ENCODE results near the gene GBGT1.
A peak's percentile ranks its signal among the peaks of the same experiment; 100 is the strongest.

The GBGT1 gene

GRCh38 chr9:133119103-133119845, 44.4 kb downstream of the GBGT1 start:
- TF ChIP-seq, protein P1, sequence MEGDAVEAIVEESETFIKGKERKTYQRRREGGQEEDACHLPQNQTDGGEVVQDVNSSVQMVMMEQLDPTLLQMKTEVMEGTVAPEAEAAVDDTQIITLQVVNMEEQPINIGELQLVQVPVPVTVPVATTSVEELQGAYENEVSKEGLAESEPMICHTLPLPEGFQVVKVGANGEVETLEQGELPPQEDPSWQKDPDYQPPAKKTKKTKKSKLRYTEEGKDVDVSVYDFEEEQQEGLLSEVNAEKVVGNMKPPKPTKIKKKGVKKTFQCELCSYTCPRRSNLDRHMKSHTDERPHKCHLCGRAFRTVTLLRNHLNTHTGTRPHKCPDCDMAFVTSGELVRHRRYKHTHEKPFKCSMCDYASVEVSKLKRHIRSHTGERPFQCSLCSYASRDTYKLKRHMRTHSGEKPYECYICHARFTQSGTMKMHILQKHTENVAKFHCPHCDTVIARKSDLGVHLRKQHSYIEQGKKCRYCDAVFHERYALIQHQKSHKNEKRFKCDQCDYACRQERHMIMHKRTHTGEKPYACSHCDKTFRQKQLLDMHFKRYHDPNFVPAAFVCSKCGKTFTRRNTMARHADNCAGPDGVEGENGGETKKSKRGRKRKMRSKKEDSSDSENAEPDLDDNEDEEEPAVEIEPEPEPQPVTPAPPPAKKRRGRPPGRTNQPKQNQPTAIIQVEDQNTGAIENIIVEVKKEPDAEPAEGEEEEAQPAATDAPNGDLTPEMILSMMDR (IDR thresholded peaks at IDR 0.05; ENCODE audit: control insufficient read depth, extremely low read depth, insufficient read depth) = no peak
- no peak for DNase-seq (ENCODE audit: low read depth)
- H3K4me3 ChIP-seq (ENCODE audit: low read depth, low read length) = peak overlapping the region; percentile 77

DNA sequence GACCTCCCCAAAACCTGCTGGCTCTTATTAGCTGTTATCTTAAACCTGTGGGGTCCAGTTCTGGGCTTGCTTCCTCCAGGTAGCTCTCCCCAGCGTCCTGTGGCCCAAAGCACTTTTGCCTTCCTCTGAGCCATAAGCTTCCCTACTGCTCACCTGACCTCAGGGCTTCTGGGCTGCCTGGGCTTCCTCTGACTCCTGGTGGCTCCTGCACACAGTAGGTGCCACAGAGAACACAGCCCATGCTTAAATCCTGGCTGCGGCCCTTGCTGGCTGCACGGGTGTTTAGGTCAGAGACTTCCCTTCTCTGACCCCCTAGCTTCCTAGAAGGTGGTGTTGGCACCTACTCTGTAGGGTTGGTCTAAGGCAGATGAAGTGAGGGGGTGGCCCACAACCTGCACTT, 45.1 kb downstream of the GBGT1 start:
- TF ChIP-seq, protein P1 (IDR thresholded peaks at IDR 0.05; ENCODE audit: control insufficient read depth, extremely low read depth, insufficient read depth) = no peak
- H3K4me3 ChIP-seq (ENCODE audit: low read depth, low read length) = no peak overlapping the region

GRCh38 chr9:133118179-133118520, 45.6 kb downstream of the GBGT1 start:
- DNase-seq (ENCODE audit: low read depth) = no peak
- no peak overlapping the region for H3K4me3 ChIP-seq (ENCODE audit: low read depth, low read length)
- TF ChIP-seq, protein P1 (IDR thresholded peaks at IDR 0.05; ENCODE audit: control insufficient read depth, extremely low read depth, insufficient read depth) = no peak

More for the DNA sequence above, 45.1 kb downstream of the GBGT1 start:
- no peak for DNase-seq (ENCODE audit: low read depth)

DNA sequence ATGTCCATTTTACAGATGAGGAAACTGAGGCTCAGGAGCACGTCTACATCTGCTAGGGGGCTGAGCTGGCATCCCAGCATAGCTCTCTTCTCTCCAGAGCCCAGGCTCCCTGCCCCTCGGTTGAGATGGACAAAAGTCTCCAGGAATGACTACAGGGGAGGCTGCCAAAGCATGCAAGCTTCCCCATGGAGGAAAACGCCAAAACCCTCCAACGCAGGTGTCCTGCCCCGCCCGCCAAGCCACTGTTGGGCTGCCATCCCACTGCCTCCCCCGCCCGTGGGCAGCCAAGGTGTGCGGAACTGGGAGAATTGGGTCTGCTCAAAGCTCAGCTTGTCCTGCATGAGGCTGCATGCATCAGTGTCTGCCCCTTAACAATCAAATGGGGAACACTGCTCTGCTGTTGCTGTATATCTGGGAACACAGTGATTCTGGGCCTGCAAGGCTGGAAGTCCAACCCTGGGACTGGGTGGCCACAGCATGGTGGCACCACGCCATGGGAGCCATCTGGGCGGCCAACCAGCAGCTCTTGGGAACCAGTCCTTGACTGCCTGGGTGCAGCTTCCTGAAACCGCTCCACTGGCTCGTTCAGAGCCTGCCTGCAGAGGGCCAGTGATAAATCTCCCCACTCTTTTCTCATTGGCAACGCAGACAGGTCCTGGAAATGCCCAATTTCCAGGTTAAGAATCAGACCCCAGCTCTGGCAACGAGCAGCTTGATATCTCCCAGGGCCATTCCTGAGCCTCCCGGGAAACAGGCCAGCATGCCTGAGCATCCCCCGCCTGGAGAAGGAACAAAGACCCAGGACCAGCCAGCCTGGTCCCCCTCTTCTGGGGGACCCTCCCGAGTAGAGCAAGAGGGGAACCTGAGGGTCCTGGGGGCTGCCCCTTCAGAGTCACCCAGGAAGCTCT, 46.2 kb downstream of the GBGT1 start:
- H3K4me3 ChIP-seq (ENCODE audit: low read depth, low read length) = no peak overlapping the region
- peak; percentile 87 for DNase-seq (ENCODE audit: low read depth)
- TF ChIP-seq, protein P1 (IDR thresholded peaks at IDR 0.05; ENCODE audit: control insufficient read depth, extremely low read depth, insufficient read depth) = peak; percentile 29

DNA sequence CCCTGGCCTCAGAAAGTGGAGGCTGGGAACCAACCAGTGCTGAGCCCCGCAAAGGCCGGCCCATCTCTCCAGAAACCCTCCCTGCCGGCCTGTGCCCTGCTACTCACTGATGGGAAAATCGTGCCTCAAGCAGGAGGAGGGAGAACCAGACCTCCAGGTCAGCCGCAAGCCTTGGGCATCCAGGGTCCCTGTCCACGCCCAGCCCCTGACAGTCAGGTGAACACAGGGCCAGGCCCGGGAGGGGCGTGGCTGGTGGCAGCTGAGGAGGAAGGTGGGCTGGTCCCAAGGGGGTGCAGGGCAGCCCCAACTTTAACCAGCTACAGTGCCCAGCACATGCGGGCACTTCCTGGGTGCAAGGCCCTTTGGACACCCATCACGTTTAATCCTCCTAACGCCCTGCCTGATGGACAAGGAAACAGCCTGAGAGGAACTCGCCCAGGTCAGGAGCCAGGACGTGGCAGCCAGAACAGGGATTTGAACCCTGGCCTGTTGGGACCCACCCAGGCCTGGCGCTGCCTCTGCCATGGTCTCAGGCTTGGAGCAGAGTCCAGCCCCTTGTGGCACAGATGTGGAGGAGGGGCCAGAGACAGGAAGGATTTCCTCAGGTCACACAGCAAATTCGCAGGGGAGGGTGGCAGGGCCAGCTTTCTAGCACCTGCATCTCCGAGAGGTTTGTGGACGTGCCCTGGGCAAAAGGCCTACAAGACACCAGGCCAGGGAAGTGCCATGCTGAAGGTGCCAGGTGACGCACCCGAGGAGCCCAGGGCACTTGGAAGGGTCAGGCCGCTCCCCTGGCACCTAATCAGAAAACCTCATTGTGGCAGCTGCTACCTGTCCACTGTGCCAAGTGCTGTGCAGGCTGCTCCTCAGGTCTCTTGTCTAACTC, 47.1 kb downstream of the GBGT1 start:
- TF ChIP-seq, protein P1 (IDR thresholded peaks at IDR 0.05; ENCODE audit: control insufficient read depth, extremely low read depth, insufficient read depth) = no peak
- DNase-seq (ENCODE audit: low read depth) = peak; percentile 68
- H3K4me3 ChIP-seq (ENCODE audit: low read depth, low read length) = no peak overlapping the region

DNA sequence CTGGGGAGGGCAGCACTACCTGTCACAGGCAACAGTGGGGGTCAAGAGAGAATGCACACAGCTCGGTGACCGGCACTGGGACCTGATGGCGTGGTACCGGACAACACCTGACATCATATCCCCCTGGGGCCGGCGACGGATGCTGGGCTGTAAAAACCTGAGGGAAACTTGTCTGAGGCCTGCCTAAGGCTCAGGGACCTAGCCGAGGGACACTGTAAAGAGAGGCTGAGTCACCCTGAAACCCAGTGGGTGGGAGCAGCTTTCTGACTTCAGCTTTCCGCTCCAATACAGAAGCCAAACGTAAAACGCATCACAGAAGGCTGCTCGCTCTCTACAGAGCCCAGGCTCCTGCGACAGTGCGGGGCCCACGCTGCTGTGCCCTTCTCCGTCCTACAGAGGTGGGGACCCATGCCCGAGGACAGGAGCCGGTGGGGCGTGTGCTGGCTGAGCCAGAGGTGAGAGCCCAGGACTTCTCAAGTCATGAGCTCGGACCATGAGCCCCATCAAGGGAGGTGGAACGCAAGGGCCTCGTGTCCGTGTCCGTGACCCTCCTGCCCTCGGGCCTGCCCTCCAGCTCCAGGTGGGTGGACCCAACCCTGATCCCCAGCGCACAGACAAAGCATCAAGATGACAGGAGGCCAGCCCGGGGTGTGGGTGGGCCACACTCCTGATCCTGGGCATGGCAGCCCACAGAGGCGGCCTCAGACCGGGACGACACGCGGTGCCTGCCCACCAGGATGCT, 47.9 kb downstream of the GBGT1 start:
- no peak overlapping the region for H3K4me3 ChIP-seq (ENCODE audit: low read depth, low read length)
- no peak for DNase-seq (ENCODE audit: low read depth)

More for the DNA sequence above, 47.9 kb downstream of the GBGT1 start:
- TF ChIP-seq, protein P1 (IDR thresholded peaks at IDR 0.05; ENCODE audit: control insufficient read depth, extremely low read depth, insufficient read depth) = no peak

Measured in LNCaP clone FGC (cell line).